UCSD-AML1 (cell line): ENCODE data around the gene BCL2.
A peak's percentile ranks its signal among the peaks of the same experiment; 100 is the strongest.

ENCODE experiments used
- DNase-seq: peaks from one replicate; lab custom pipeline; 2025; ENCODE audit not compliant: unreplicated experiment; lab: John Stamatoyannopoulos, UW

Gene BCL2

GRCh38 chr18:63329431-63330145, 10.0 kb upstream of the BCL2 start:
- DNase-seq: no peak

GRCh38 chr18:63326011-63326410, 6.4 kb upstream of the BCL2 start:
- no peak for DNase-seq

- DNase-seq: no peak
Measured at GRCh38 chr18:63325086-63325686, 5.6 kb upstream of the BCL2 start.

GRCh38 chr18:63322908-63323634, 3.5 kb upstream of the BCL2 start:
- DNase-seq: peak; percentile 32

GRCh38 chr18:63322206-63322605, 2.6 kb upstream of the BCL2 start:
- no peak for DNase-seq

GRCh38 chr18:63321291-63321690, 1.7 kb upstream of the BCL2 start:
- DNase-seq: no peak

GRCh38 chr18:63320975-63321265, 1.4 kb upstream of the BCL2 start:
- no peak for DNase-seq

GRCh38 chr18:63320123-63320974, 780 bp upstream of the BCL2 start:
- DNase-seq: peak; percentile 78

- DNase-seq: no peak
Measured at GRCh38 chr18:63318889-63319382, 633 bp downstream of the BCL2 start.

- peak; percentile 20 for DNase-seq
Measured at GRCh38 chr18:63317982-63318888, 1.3 kb downstream of the BCL2 start.

- DNase-seq: no peak
Measured at GRCh38 chr18:63317556-63317946, 2.0 kb downstream of the BCL2 start.

- DNase-seq: no peak
Measured at GRCh38 chr18:63316612-63317555, 2.7 kb downstream of the BCL2 start.

- no peak for DNase-seq
Measured at GRCh38 chr18:63315876-63316275, 3.7 kb downstream of the BCL2 start.

- no peak for DNase-seq
Measured at GRCh38 chr18:63315131-63315662, 4.4 kb downstream of the BCL2 start.

- DNase-seq: no peak
Measured at GRCh38 chr18:63314062-63314790, 5.3 kb downstream of the BCL2 start.

- DNase-seq: no peak
Measured at GRCh38 chr18:63313396-63313917, 6.1 kb downstream of the BCL2 start.

GRCh38 chr18:63312737-63313395, 6.7 kb downstream of the BCL2 start:
- DNase-seq: no peak

- DNase-seq: no peak
Measured at GRCh38 chr18:63312019-63312409, 7.6 kb downstream of the BCL2 start.
